GM21447 (cell line): Measurements from ENCODE around the gene KCNJ11.

Experiments
- ATAC-seq: cut with Tn5 transposase; IDR thresholded peaks from one replicate; pipeline ENCODE4 v1.9.1; 2021; ENCODE audit not compliant: unreplicated experiment

KCNJ11 gene

GRCh38 chr11:17391493-17392355 is 3.3 kb upstream of the KCNJ11 start:
- ATAC-seq: no peak

DNA sequence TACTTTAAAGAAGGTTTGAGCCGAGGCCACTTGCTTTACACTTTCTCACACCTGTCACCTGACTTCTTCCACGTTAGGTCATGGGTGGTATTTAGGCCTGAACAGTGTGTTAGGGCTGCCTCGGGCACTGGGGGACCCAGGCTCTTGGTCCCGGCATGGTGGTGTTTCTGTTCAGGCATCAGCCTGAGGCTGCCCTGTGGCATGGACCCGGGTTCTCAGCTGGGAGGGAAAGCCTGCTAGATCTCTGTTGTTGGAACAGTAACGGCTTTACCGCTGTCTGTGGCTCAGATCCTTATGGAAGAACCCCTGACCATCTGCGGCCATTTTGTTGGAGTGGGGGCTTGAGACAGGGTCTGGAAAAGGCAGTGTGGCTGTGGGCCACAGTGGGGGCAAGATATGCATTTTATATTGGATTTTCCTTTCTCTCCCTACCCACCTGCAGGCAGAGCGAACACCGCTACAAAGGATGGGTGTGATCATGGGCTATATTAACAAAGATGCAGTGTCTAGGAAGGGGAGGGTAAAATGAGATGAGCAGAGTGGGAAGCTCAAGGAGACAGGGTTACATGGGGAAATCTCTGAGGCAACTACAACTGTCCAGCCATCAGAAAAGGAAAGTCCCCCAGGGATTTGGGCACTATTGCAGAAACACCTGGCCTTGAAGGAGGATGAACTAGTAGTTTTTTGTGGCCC is 1.6 kb upstream of the KCNJ11 start:
- ATAC-seq: no peak

DNA sequence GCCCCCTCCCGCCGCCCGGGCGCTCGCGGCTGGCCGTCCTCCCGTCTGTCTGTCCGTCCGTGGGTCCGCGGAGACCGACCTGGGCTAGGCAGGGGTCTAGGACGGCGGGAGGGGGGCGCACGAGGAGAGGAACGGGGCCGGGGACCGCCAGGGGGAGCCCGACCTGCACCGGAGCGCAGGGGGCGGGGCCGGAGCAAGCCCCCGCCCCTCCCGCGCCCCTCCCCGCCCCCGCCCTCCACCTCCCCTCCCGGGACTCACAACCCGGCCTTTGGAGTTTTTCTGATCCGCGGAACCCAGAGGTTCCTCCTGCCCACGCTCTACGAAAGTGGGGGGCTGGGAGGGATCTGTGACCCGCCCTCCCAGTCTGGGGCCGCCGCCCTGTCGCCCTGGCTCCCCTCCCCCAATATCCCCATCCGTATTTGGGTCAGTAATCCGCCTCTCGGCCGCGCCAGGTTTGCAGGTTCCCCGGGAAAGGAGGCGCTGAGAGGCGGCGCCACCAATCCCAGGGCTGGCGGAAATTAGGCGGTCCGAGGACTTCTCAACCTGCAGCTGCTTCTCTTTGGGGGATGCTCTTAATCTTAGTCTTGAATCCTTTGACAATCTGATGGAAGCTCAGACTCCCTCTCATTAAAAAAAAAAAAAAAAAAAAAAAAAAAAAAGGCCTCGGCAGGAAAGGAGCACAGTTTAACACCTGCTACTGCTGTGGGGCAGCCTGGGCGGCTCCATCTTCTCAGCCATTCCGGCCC is 925 bp upstream of the KCNJ11 start:
- peak; percentile 62 for ATAC-seq

DNA sequence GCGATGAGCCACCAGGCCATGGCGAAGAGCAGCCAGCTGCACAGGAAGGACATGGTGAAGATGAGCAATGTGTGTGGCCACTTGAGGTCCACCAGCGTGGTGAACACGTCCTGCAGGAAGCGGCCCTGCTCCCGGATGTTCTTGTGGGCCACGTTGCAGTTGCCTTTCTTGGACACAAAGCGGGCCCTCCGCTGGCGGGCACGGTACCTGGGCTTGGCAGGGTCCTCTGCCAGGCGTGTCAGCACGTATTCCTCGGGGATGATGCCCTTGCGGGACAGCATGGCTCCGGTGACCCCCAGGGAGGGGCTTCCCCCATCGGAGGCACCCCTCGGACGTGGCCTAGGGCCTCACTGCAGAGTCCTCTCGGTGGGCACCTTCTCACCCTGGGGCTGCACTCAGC is 648 bp downstream of the KCNJ11 start:
- no peak for ATAC-seq

- no peak for ATAC-seq
These were observed 1.2 kb downstream of the KCNJ11 start for GRCh38 chr11:17387254-17387653.

- ATAC-seq: peak; percentile 36
These were observed 2.0 kb downstream of the KCNJ11 start for GRCh38 chr11:17386331-17387084.

DNA sequence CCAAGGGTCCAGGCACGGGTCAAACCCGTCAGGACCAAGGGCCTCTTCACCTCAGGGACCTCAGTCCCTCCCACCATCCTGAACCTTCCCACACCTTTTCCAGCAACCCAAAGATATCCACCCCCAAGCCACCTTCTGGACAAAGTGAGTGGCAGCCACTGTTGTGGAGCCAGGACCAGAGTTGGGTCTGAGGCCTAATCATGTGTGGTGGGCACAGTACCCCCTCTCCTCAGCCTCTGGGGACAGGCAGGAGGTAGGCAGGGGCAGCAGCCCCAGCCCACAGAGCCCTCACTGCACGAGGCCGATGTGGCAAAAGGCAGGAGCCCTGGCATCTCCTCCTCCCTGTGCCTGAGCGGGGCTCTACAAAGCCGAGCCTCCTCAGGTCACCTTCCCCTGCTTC is 2.5 kb downstream of the KCNJ11 start:
- no peak for ATAC-seq

- no peak for ATAC-seq
These were observed 3.0 kb downstream of the KCNJ11 start for GRCh38 chr11:17385492-17385891.

GRCh38 chr11:17384002-17384511 is 4.4 kb downstream of the KCNJ11 start:
- peak; percentile 55 for ATAC-seq

GRCh38 chr11:17383461-17383860 is 5.0 kb downstream of the KCNJ11 start:
- no peak for ATAC-seq

DNA sequence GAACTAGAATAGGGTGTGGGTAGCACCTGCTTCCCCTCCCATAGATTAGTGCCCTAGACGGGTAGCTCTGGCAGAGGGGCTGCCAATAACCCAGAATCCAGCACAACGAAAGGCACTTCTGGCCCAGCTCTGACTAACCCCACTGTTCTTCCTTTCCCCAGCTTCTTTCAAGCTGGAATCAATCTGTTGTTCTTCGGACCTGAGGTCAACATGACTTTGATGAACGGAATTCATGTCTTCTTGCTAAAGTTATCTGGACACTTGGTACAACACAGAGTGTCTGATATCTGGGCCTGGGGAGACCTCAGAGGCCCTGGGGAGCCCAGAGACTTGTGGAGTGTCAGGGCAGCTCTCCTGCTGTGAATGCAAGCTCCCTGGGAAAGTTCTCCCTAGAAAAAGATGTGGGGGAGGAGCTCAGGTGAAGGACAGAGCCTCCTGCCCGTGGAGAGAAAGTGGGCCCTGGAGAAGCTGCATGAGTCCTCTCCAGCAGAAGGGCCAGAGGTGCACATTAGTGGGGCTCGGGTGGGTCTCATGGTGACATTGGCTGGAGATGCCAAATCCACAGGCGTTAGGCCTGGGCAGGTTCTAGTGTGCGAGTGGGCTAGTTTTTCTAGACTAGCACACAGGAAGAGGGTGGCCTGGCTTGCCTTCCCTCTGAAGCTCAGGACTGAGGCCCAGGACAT is 6.3 kb downstream of the KCNJ11 start:
- ATAC-seq: no peak

GRCh38 chr11:17381156-17381555 is 7.3 kb downstream of the KCNJ11 start:
- no peak for ATAC-seq

- no peak for ATAC-seq
These were observed 8.9 kb downstream of the KCNJ11 start for GRCh38 chr11:17379383-17380180.

- no peak for ATAC-seq
These were observed 9.8 kb downstream of the KCNJ11 start for GRCh38 chr11:17378655-17379054.

DNA sequence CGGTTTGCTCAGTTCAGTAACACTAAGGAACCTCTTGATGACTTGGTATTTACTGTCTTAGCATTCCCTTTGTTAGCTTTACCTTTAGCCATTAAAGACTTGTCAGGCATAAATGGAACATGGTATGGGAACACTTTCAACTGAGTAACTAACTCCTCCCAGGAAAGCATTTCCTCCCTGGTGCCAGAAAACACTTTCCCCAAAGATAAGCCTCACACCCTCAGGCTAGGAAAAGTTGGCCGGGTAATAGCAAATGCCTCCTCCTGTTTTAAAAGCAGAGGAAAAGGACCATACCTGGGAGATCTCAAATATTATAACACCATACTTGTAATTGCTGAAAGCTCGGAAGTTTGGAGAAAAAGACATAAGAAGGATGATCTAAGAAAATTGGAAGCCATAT is 12.0 kb downstream of the KCNJ11 start:
- no peak for ATAC-seq

GRCh38 chr11:17375547-17375946 is 12.9 kb downstream of the KCNJ11 start:
- no peak for ATAC-seq

GRCh38 chr11:17371614-17372013 is 16.8 kb downstream of the KCNJ11 start:
- no peak for ATAC-seq

DNA sequence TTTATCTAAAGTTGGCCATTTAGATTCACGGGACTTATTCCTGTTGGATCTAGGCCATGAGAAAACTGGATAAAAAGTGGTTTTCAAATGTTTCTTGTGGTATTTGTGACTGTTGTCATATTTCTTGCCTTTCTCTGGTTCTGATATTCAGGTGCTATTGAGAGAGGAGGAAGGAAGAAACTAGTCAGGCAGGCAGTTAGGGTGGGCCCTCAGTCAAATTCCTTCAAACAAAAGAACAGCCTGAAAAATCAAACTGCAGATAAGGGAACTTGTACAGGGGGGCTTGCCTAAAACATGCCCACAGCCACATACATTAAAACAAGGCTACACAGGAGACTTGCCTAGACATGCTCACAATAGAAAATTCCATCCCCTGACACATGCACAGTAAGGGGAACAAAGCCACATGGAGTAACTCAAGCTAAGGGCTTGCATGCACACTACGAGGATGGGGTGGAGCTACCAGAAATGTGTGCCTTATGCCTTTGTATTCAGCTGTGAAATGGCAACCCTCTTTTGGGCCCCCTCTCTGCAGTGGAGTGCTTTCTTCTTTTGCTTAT is 18.7 kb downstream of the KCNJ11 start:
- no peak for ATAC-seq

GRCh38 chr11:17369094-17369493 is 19.4 kb downstream of the KCNJ11 start:
- ATAC-seq: no peak
